Measurements from ENCODE around the gene ZNF407.
A peak's percentile ranks its signal among the peaks of the same experiment; 100 is the strongest.
"Not testable (repeated sequence)": the region's sequence is repeated elsewhere in the genome, so short reads cannot be mapped to it uniquely, and the experiment has no call there.

ZNF407 gene

DNA sequence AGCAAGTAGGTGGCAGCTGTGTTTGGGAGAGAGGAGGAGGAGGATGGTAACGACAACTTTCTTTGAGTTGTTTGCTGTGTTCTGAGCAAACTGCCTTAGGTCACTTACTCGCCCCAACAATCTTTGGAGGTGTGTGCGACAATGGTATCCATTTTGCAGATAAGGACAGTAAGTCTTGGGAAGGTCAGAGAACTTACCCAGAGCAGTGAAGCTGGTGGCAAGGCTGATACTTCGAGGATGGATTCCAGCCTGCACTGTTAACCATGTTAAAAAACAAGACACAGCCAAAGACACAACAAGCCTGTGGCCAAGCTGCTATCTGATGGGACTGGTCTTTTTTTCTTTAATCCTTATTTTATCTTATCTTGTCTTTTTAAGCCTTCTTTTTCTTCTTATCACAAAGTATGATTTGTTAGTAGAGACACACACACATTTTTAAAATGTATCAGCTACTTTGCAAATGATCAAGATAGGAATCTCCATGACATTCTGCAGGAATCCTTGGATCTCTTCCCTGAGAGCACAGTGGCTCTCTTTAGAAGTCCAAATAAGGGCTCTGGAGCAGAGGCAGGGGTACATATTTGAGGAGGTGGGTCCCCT, 35.4 kb upstream of the ZNF407 start:
- H3K4me3 ChIP-seq, result no peak overlapping the region
- peaks cover 0 to 3% (median 0%) of the 10 kb centered on the region in 11 experiments; a peak in 1 of 22 replicates for H3K36me3 ChIP-seq
- peaks cover 0 to 9% (median 2%) of the 10 kb centered on the region in 10 experiments; a peak in 2 of 20 replicates for H3K4me1 ChIP-seq
- no peaks in the 10 kb centered on the region for H3K27me3 ChIP-seq
- H3K9ac ChIP-seq, result no peak overlapping the region
- H3K4me2 ChIP-seq, result no peak overlapping the region
- no peak for TF ChIP-seq Cebpa-rat (IDR thresholded peaks at IDR 0.05)
- no peaks in the 10 kb centered on the region for H4K20me1 ChIP-seq
- H3K27ac ChIP-seq, result no peak overlapping the region
- H3K9me3 ChIP-seq (replicated peaks in 1 of 11), result peaks cover 20 to 25% (median 23%) of the 10 kb centered on the region in 11 experiments

DNA sequence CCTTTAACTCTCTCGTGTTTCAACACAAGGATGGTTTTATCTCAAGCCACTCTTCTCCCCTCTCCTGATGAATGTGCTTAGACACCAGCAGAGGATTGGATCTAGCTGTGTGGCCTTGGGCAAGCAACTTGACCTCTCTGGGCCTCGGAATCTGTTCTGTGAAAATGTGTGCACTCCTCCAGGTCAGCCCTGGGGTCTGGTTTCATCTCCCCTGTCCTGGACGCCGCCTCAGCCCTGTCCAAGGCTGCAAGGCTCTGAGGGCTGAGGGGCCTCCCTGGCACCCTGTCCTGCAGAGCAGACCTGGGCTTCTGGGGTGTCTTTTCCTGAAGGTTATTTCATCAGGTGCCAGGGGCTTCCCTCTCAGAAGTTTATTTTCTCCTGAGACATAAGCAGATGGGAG, 34.9 kb upstream of the ZNF407 start:
- H3K27me3 ChIP-seq, result no peaks in the 10 kb centered on the region
- H3K36me3 ChIP-seq, result peaks cover 0 to 3% (median 0%) of the 10 kb centered on the region in 11 experiments; a peak in 1 of 22 replicates
- H3K9me3 ChIP-seq (replicated peaks in 1 of 11), result peaks cover 25 to 31% (median 28%) of the 10 kb centered on the region in 11 experiments
- H3K27ac ChIP-seq, result no peak overlapping the region
- no peak overlapping the region for H3K4me2 ChIP-seq
- no peak overlapping the region for H3K4me3 ChIP-seq
- no peak overlapping the region for H3K9ac ChIP-seq
- TF ChIP-seq Cebpa-rat (IDR thresholded peaks at IDR 0.05), result no peak
- H3K4me1 ChIP-seq, result peaks cover 0 to 9% (median 4%) of the 10 kb centered on the region in 10 experiments; a peak in 7 of 20 replicates
- no peaks in the 10 kb centered on the region for H4K20me1 ChIP-seq

GRCh38 chr18:74563999-74564398, 33.7 kb upstream of the ZNF407 start:
- H3K4me3 ChIP-seq, result no peak overlapping the region
- no peak overlapping the region for H3K9ac ChIP-seq
- peaks cover 0 to 3% (median 0%) of the 10 kb centered on the region in 11 experiments; a peak in 1 of 22 replicates for H3K36me3 ChIP-seq
- H3K4me1 ChIP-seq, result peaks cover 0 to 15% (median 8%) of the 10 kb centered on the region in 10 experiments; a peak in 10 of 20 replicates
- no peaks in the 10 kb centered on the region for H4K20me1 ChIP-seq
- no peak overlapping the region for H3K27ac ChIP-seq
- H3K27me3 ChIP-seq, result no peaks in the 10 kb centered on the region
- H3K9me3 ChIP-seq (replicated peaks in 1 of 11), result peaks cover 25 to 41% (median 35%) of the 10 kb centered on the region in 11 experiments
- TF ChIP-seq Cebpa-rat (IDR thresholded peaks at IDR 0.05), result no peak
- H3K4me2 ChIP-seq, result no peak overlapping the region

DNA sequence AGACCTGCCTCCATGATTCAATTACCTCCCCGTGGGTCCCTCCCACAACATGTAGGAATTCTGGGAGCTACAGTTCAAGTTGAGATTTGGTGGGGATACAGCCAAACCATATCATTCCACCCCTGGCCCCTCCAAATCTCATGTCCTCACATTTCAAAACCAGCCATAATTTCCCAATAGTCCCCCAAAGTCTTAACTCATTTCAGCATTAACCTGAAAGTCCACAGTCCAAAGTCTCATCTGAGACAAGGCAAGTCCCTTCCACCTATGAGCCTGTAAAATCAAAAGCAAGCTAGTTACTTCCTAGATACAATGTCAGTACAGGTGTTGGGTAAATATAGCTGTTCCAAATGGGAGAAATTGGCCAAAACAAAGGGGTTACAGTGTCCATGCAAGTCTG, 32.5 kb upstream of the ZNF407 start:
- peaks cover 0 to 15% (median 8%) of the 10 kb centered on the region in 10 experiments; a peak in 10 of 20 replicates for H3K4me1 ChIP-seq
- not testable (repeated sequence) for H3K4me2 ChIP-seq

GRCh38 chr18:74565993-74566392, 31.7 kb upstream of the ZNF407 start:
- not testable (repeated sequence) for H3K4me2 ChIP-seq, H3K9ac ChIP-seq, H3K27ac ChIP-seq, H3K27me3 ChIP-seq, H4K20me1 ChIP-seq, H3K36me3 ChIP-seq
- Histone ChIP-seq H3K9me3 (replicated peaks in 1 of 11) (peaks cover 25 to 43% (median 35%) of the 10 kb centered on the region in 11 experiments), H3K4me3 (peak overlapping the region in 1 of 10 experiments; percentile 11; a peak in 1 of 20 replicates), H3K4me1 (peaks cover 0 to 13% (median 6%) of the 10 kb centered on the region in 10 experiments; a peak in 10 of 20 replicates)

More for the DNA sequence above, 32.5 kb upstream of the ZNF407 start:
- not testable (repeated sequence) for H3K36me3 ChIP-seq, H3K27me3 ChIP-seq, H3K27ac ChIP-seq, H4K20me1 ChIP-seq, H3K9ac ChIP-seq, H3K4me3 ChIP-seq
- peaks cover 25 to 43% (median 35%) of the 10 kb centered on the region in 11 experiments for H3K9me3 ChIP-seq (replicated peaks in 1 of 11)

DNA sequence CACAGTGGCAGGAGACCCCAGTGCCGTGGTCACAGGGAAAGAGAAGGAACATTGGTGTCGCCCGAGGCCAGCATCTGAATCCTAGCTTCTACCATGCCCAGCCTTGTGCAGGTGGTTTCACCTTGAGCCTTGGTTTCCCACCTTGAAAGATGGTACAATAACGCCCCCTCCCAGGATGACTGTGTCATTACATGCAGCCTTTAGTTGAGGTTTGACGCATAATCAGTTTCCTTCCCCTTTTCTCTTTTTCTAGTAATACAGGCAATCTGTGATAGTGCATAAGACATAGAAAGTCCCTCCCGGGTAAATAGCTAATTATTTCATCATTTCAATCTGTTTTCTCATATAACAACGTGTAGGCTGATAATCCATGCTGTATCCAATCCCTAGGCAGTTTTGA, 29.8 kb upstream of the ZNF407 start:
- Histone ChIP-seq H3K4me1 (peaks cover 0 to 11% (median 6%) of the 10 kb centered on the region in 10 experiments; a peak in 8 of 20 replicates), H4K20me1 (no peaks in the 10 kb centered on the region), H3K4me2 (peak overlapping the region in 2 of 11 experiments; percentile 25 to 46; a peak in 3 of 22 replicates), H3K27ac (no peak overlapping the region), H3K9ac (no peak overlapping the region), H3K27me3 (no peaks in the 10 kb centered on the region), H3K36me3 (peaks cover 0 to 3% (median 0%) of the 10 kb centered on the region in 11 experiments; a peak in 1 of 22 replicates), H3K4me3 (no peak overlapping the region), H3K9me3 (replicated peaks in 1 of 11) (peaks cover 25 to 43% (median 35%) of the 10 kb centered on the region in 11 experiments)
- no peak for TF ChIP-seq Cebpa-rat (IDR thresholded peaks at IDR 0.05)

GRCh38 chr18:74569401-74569800, 28.3 kb upstream of the ZNF407 start:
- Histone ChIP-seq H3K4me3 (no peak overlapping the region), H3K9me3 (replicated peaks in 1 of 11) (peaks cover 25 to 43% (median 35%) of the 10 kb centered on the region in 11 experiments), H3K4me2 (no peak overlapping the region), H4K20me1 (no peaks in the 10 kb centered on the region), H3K9ac (no peak overlapping the region), H3K27me3 (no peaks in the 10 kb centered on the region), H3K36me3 (peaks cover 0 to 3% (median 0%) of the 10 kb centered on the region in 11 experiments; a peak in 1 of 22 replicates), H3K27ac (no peak overlapping the region), H3K4me1 (peaks cover 0 to 11% (median 6%) of the 10 kb centered on the region in 10 experiments; a peak in 8 of 20 replicates)
- no peak for TF ChIP-seq Cebpa-rat (IDR thresholded peaks at IDR 0.05)

GRCh38 chr18:74570266-74570665, 27.4 kb upstream of the ZNF407 start:
- H3K4me1 ChIP-seq, result peaks cover 0 to 11% (median 6%) of the 10 kb centered on the region in 10 experiments; a peak in 8 of 20 replicates
- no peak overlapping the region for H3K4me2 ChIP-seq
- H3K9me3 ChIP-seq (replicated peaks in 1 of 11), result peaks cover 25 to 39% (median 30%) of the 10 kb centered on the region in 11 experiments
- TF ChIP-seq Cebpa-rat (IDR thresholded peaks at IDR 0.05), result no peak
- no peak overlapping the region for H3K4me3 ChIP-seq
- H3K27ac ChIP-seq, result no peak overlapping the region
- no peaks in the 10 kb centered on the region for H4K20me1 ChIP-seq
- H3K36me3 ChIP-seq, result peaks cover 0 to 3% (median 0%) of the 10 kb centered on the region in 11 experiments; a peak in 1 of 22 replicates
- H3K27me3 ChIP-seq, result no peaks in the 10 kb centered on the region
- no peak overlapping the region for H3K9ac ChIP-seq

DNA sequence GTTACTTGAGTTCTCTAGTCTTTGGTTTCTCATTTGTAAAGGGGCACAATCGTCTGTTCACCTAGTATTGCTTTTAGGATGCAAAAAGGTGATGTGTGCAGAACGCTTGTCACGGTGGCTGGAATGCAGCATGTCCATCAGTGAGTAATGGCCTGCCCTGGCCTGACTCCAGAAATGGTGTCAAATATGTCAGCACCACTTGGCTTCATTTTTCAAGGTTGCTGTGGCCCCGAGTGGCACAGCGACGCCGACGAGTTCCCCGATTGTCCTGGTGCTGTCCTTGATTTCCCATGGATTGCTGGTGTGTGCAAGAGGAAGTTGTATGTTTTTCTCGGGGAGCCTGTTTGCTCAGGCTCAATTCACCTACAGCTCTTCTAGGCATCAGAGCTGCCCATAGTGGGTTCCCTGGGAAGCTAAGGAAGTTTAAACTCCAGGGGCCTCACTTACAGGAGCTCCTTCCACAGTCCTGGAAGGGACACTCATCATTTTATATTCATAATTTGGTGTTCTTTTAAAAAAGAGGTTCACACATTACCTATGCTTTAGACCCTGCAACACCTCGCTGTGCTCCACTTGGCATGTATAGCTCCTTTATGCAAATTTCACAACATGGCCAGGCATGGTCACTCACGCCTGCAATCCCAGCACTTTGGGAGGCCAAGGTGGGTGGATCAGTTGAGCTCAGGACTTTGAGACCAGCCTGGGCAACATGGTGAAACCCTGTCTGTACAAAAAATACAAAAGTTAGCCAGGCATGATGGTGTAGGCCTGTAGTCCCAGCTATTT, 25.6 kb upstream of the ZNF407 start:
- no peak for TF ChIP-seq Cebpa-rat (IDR thresholded peaks at IDR 0.05)
- Histone ChIP-seq H3K9ac (no peak overlapping the region), H3K27me3 (no peaks in the 10 kb centered on the region), H3K4me1 (peaks cover 0 to 11% (median 6%) of the 10 kb centered on the region in 10 experiments; a peak in 8 of 20 replicates), H3K36me3 (no peaks in the 10 kb centered on the region), H3K27ac (no peak overlapping the region), H3K9me3 (replicated peaks in 1 of 11) (peaks cover 6 to 21% (median 12%) of the 10 kb centered on the region in 11 experiments), H3K4me3 (no peak overlapping the region), H4K20me1 (no peaks in the 10 kb centered on the region), H3K4me2 (no peak overlapping the region)

Measured in BLaER1 treated with 17β-estradiol and CSF1 and Interleukin-3, amounts not matched to agents 10 nM and 100 nM (cell line).